H1 (cell line): ENCODE data around the gene ZNF423. TPM values are rescaled to one million over a fixed set of nuclear protein-coding genes. Genes with fewer than 3 reads are reported as not detected.

Experiments used
- CTCF ChIA-PET: fragments of 300-600 bp; sonication (Branson Sonifier 250); formaldehyde crosslinking; loops from one replicate; lab custom pipeline; 2021; ENCODE audit not compliant: partially characterized antibody; lab: Charles Lee
- POLR2A ChIA-PET: fragments of 300-600 bp; sonication (Branson Sonifier 250); formaldehyde crosslinking; loops from one replicate; lab custom pipeline; 2021; ENCODE audit warnings: inconsistent platforms; ENCODE audit not compliant: partially characterized antibody; lab: Charles Lee
- DNase-seq, 2 experiments: peaks; one replicate each; pipeline versions ENCODE4 v3.0.0 to v3.0.0-alpha.2; 2010 to 2022; ENCODE audit warnings: low spot score in 2 of 2, low read depth in 1 of 2, mixed read lengths in 1 of 2
- FAIRE-seq: peaks from 2 replicates; lab custom pipeline; 2011; peaks lifted over from hg19 to GRCh38; lab: Jason Lieb, UNC
- H2AFZ ChIP-seq: 2 replicates; pipeline ENCODE4 v1.8.1; 2012; ENCODE audit warnings: low read length, inconsistent platforms
- H2AK5ac ChIP-seq: 2 replicates; pipeline ENCODE4 v1.6.1; 2013; ENCODE audit warnings: low read depth, low read length
- H2BK120ac ChIP-seq: replicated peaks from 2 replicates; pipeline ENCODE3; 2013; ENCODE audit warnings: low read depth, low read length, inconsistent platforms
- H2BK12ac ChIP-seq: 2 replicates; pipeline ENCODE4 v1.6.1; 2013; ENCODE audit warnings: low read depth, low read length
- H2BK15ac ChIP-seq: 2 replicates; pipeline ENCODE4 v1.6.1; 2013; ENCODE audit warnings: low read length
- H2BK20ac ChIP-seq: 2 replicates; pipeline ENCODE4 v1.6.1; 2013; ENCODE audit warnings: low read length
- H2BK5ac ChIP-seq: 2 replicates; pipeline ENCODE4 v1.6.1; 2013; ENCODE audit warnings: low read depth, low read length
- H3K14ac ChIP-seq: 2 replicates; pipeline ENCODE4 v1.6.1; 2013; ENCODE audit warnings: inconsistent platforms; ENCODE audit not compliant: insufficient read length
- H3K18ac ChIP-seq: 2 replicates; pipeline ENCODE4 v1.6.1; 2013; ENCODE audit warnings: low read length; ENCODE audit errors: extremely low read depth
- H3K23ac ChIP-seq: 2 replicates; pipeline ENCODE4 v1.6.1; 2013; ENCODE audit warnings: inconsistent platforms; ENCODE audit not compliant: insufficient read length
- H3K23me2 ChIP-seq: 2 replicates; pipeline ENCODE4 v1.6.1; 2013; ENCODE audit warnings: low read depth, low read length
- H3K27ac ChIP-seq: 2 replicates; pipeline ENCODE4 v1.6.1; 2011; ENCODE audit warnings: low read depth, low read length, inconsistent platforms
- H3K27me3 ChIP-seq, 4 experiments: replicated peaks in 1 of 4; 1 replicate in 1 of 4; 2 replicates in 3 of 4; pipeline versions ENCODE4 v1.6.1 to v1.8.1; 2011 to 2013; ENCODE audit warnings: low read length in 3 of 4, mild to moderate bottlenecking in 3 of 4, inconsistent platforms in 2 of 4, mixed read lengths in 2 of 4, moderate library complexity in 1 of 4; ENCODE audit not compliant: control insufficient read depth in 3 of 4, insufficient read depth in 3 of 4; ENCODE audit errors: extremely low read depth in 1 of 4
- H3K36me3 ChIP-seq, 4 experiments: 2 replicates each; pipeline versions ENCODE4 v1.6.1 to v1.8.1; 2011 to 2013; ENCODE audit warnings: mild to moderate bottlenecking in 4 of 4, low read length in 3 of 4, moderate library complexity in 2 of 4, control low read depth in 1 of 4, inconsistent platforms in 1 of 4; ENCODE audit not compliant: insufficient read depth in 4 of 4, control insufficient read depth in 2 of 4
- H3K4ac ChIP-seq: replicated peaks from 2 replicates; pipeline ENCODE3; 2013; ENCODE audit warnings: low read length, low read depth, mixed read lengths, inconsistent platforms; ENCODE audit not compliant: insufficient read length
- H3K4me1 ChIP-seq, 4 experiments: replicated peaks in 1 of 4; 1 replicate in 1 of 4; 2 replicates in 3 of 4; pipeline versions ENCODE4 v1.6.1 to v1.8.1; 2011 to 2013; ENCODE audit warnings: low read length in 3 of 4, inconsistent platforms in 2 of 4, mixed read lengths in 1 of 4; ENCODE audit not compliant: insufficient read depth in 4 of 4, control insufficient read depth in 3 of 4
- H3K4me2 ChIP-seq, 2 experiments: 2 replicates each; pipeline versions ENCODE4 v1.6.1 to v1.8.1; 2011 to 2013; ENCODE audit warnings: low read depth in 2 of 2, low read length in 2 of 2, control low read depth in 1 of 2, inconsistent platforms in 1 of 2, mild to moderate bottlenecking in 1 of 2; ENCODE audit not compliant: insufficient read depth in 1 of 2
- H3K4me3 ChIP-seq, 4 experiments: fragments of 200-600, 300-600 bp in 1 of 4; sonication (generic), shearing (Covaris generic), sonication (Bioruptor Twin) in 1 of 4; 2 replicates each; pipeline versions ENCODE4 v1.5.1 to v1.8.1; 2011 to 2016; ENCODE audit warnings: low read length in 4 of 4, low read depth in 3 of 4, control low read depth in 2 of 4, inconsistent platforms in 2 of 4, mild to moderate bottlenecking in 2 of 4, mixed read lengths in 1 of 4, moderate library complexity in 1 of 4; ENCODE audit not compliant: insufficient read depth in 2 of 4; ENCODE audit errors: extremely low read depth in 1 of 4
- H3K56ac ChIP-seq: replicated peaks from 2 replicates; pipeline ENCODE3; 2013; ENCODE audit warnings: low read depth, mild to moderate bottlenecking, mixed read lengths, low read length, inconsistent platforms; ENCODE audit not compliant: insufficient read length
- H3K79me1 ChIP-seq: 2 replicates; pipeline ENCODE4 v1.6.1; 2013; ENCODE audit warnings: low read depth, low read length, control low read depth
- H3K79me2 ChIP-seq, 2 experiments: 2 replicates each; pipeline versions ENCODE4 v1.6.1 to v1.8.1; 2012 to 2013; ENCODE audit warnings: low read length in 2 of 2, mild to moderate bottlenecking in 2 of 2, inconsistent platforms in 1 of 2; ENCODE audit not compliant: insufficient read depth in 2 of 2, control insufficient read depth in 1 of 2
- H3K9ac ChIP-seq, 4 experiments: replicated peaks in 1 of 4; 1 replicate in 1 of 4; 2 replicates in 3 of 4; pipeline versions ENCODE4 v1.6.1 to v1.8.1; 2011 to 2013; ENCODE audit warnings: low read depth in 3 of 4, low read length in 3 of 4, control low read depth in 2 of 4, mild to moderate bottlenecking in 2 of 4, moderate library complexity in 2 of 4, inconsistent platforms in 1 of 4; ENCODE audit errors: extremely low read depth in 1 of 4
- H3K9me3 ChIP-seq, 2 experiments: 2 replicates each; pipeline versions ENCODE4 v1.6.1 to v1.8.1; 2012 to 2013; ENCODE audit warnings: mild to moderate bottlenecking in 2 of 2, moderate library complexity in 2 of 2, control low read depth in 1 of 2, inconsistent platforms in 1 of 2, low read depth in 1 of 2, low read length in 1 of 2, mixed read lengths in 1 of 2; ENCODE audit not compliant: insufficient read depth in 2 of 2
- H4K20me1 ChIP-seq, 2 experiments: replicated peaks in 1 of 2; 2 replicates each; pipeline versions ENCODE3 to v1.8.1; 2011 to 2013; ENCODE audit warnings: inconsistent platforms in 2 of 2, low read length in 2 of 2, mild to moderate bottlenecking in 1 of 2; ENCODE audit not compliant: insufficient read depth in 2 of 2, control insufficient read depth in 1 of 2
- H4K5ac ChIP-seq: 2 replicates; pipeline ENCODE4 v1.6.1; 2013; ENCODE audit warnings: low read length, low read depth, mixed read lengths, inconsistent platforms; ENCODE audit not compliant: insufficient read length
- H4K8ac ChIP-seq: 2 replicates; pipeline ENCODE4 v1.8.0; 2013; ENCODE audit warnings: mild to moderate bottlenecking, moderate library complexity, low read length, inconsistent platforms; ENCODE audit not compliant: insufficient read depth; ENCODE audit errors: extremely low read depth
- H4K91ac ChIP-seq: replicated peaks from 2 replicates; pipeline ENCODE3; 2013; ENCODE audit warnings: low read length, mixed read lengths, inconsistent platforms; ENCODE audit not compliant: insufficient read length
- ATF2 ChIP-seq: IDR thresholded peaks from 2 replicates; pipeline ENCODE4 v1.6.1; 2012; ENCODE audit warnings: low read length, inconsistent platforms
- BACH1 ChIP-seq: IDR thresholded peaks from 2 replicates; pipeline ENCODE4 v1.6.1; 2012; ENCODE audit warnings: low read length, improper control_type of control experiment
- CTCF ChIP-seq, 3 experiments: IDR thresholded peaks; 1 replicate in 2 of 3; 2 replicates in 1 of 3; pipeline versions ENCODE4 v1.5.1 to v1.6.1; 2011; ENCODE audit warnings: low read length in 3 of 3, mild to moderate bottlenecking in 3 of 3, inconsistent platforms in 2 of 3, low read depth in 1 of 3, moderate library complexity in 1 of 3; ENCODE audit not compliant: insufficient read depth in 1 of 3; ENCODE audit errors: control extremely low read depth in 1 of 3
- EGR1 ChIP-seq: IDR thresholded peaks from 2 replicates; pipeline ENCODE4 v1.6.1; 2011; ENCODE audit warnings: low read depth, low read length, borderline replicate concordance
- NRF1 ChIP-seq: IDR thresholded peaks from 2 replicates; pipeline ENCODE4 v1.6.1; 2011; ENCODE audit warnings: mild to moderate bottlenecking, low read depth, low read length, improper control_type of control experiment
- SP1 ChIP-seq: IDR thresholded peaks from 2 replicates; pipeline ENCODE4 v1.6.1; 2011; ENCODE audit warnings: low read depth, low read length
- USF2 ChIP-seq: IDR thresholded peaks from 2 replicates; pipeline ENCODE4 v1.6.1; 2011; ENCODE audit warnings: low read length, improper control_type of control experiment
- WGBS, 2 experiments: shearing (Covaris generic) in 1 of 2; methylation state at CpG; one replicate each; pipeline versions ENCODE4 v1.1.6 to v1.1.7; 2013 to 2015; ENCODE audit warnings: low lambda C conversion rate in 2 of 2, mixed read lengths in 2 of 2, inconsistent platforms in 1 of 2, low coverage in 1 of 2, missing lambda C conversion rate in 1 of 2; ENCODE audit not compliant: insufficient replicate concordance in 2 of 2, insufficient coverage in 1 of 2, insufficient read length in 1 of 2; ENCODE audit errors: extremely low coverage in 1 of 2, missing lambda C conversion rate in 1 of 2; 5-methylcytosine and 5-hydroxymethylcytosine counted together
- polyA plus RNA-seq, 7 experiments: library from polyadenylated mRNA; depleted of rRNA in 3 of 7; stranded (reverse) in 5 of 7; unstranded in 2 of 7; fragments of >200 nt in 5 of 7; fragments of 200-250 nt in 2 of 7; gene quantifications; 1 replicate in 5 of 7; 2 replicates in 1 of 7; 4 replicates in 1 of 7; pipeline versions ENCODE4 v1.2.1 to v1.2.3, GENCODE V29; 2011 to 2013; ENCODE audit warnings: missing spikeins in 2 of 7, mixed read lengths in 2 of 7
- total RNA-seq: library from RNA; stranded (reverse); fragmentation: NEBNext Ultra II Directional; extraction: Animal tissue kit (Norgen Biotek cat#: 25700); gene quantifications from 2 replicates; pipeline ENCODE4 v1.2.1, GENCODE V29; 2021

The ZNF423 gene
- total and polyA plus RNA-seq, 2 of the 8 experiments (the other 6 are each of a cell fraction or from before 2014, with no cell fraction given): 38.2 to 52.3 TPM

- Histone ChIP-seq H3K56ac (no peak overlapping the region), H4K20me1 (peaks cover 2 to 4% of the 10 kb centered on the region in 2 experiments), H4K8ac (no peak overlapping the region), H3K36me3 (no peaks in the 10 kb centered on the region), H3K23me2 (peaks cover 4% of the 10 kb centered on the region; the same call in 1 of the 2 replicates), H4K91ac (no peak overlapping the region), H3K4ac (peak overlapping the region; percentile 55), H2BK5ac (peak overlapping the region; percentile 69; the same call in 1 of the 2 replicates), H2AFZ (no peak overlapping the region), H3K9me3 (no peaks in the 10 kb centered on the region), H3K23ac (no peak overlapping the region), H2AK5ac (no peak overlapping the region), H2BK20ac (no peak overlapping the region; the same call in 1 of the 2 replicates), H3K4me1 (peaks cover 16 to 37% (median 28%) of the 10 kb centered on the region in 4 experiments), H2BK15ac (no peak overlapping the region), H4K5ac (no peak overlapping the region), H3K18ac (peak overlapping the region; percentile 95; the same call in 1 of the 2 replicates), H3K4me3 (peak overlapping the region in 3 of 4 experiments; percentile 11 to 52 (median 20); a peak in 4 of 8 replicates), H3K79me1 (peaks cover 3% of the 10 kb centered on the region; the same call in 1 of the 2 replicates), H3K9ac (no peak overlapping the region; a peak in 1 of 7 replicates), H3K14ac (no peak overlapping the region), H3K27me3 (no peaks in the 10 kb centered on the region), H3K27ac (peak overlapping the region; percentile 35; the same call in 1 of the 2 replicates), H2BK12ac (no peak overlapping the region), H3K4me2 (peak overlapping the region; percentile 61 to 86), H3K79me2 (peaks cover 0 to 22% of the 10 kb centered on the region in 2 experiments; a peak in 2 of 4 replicates), H2BK120ac (no peak overlapping the region)
- POLR2A ChIA-PET: interaction anchor here (1.1 to 2.7 kb wide), 5 partner anchors 11 to 99 kb away, joined by 3 to 16 read pairs (median 4); no protein-coding TSS in a partner anchor
- no peak for FAIRE-seq
- no peak for DNase-seq
- 12% methylated on average over 10 of the region's 10 CpGs; no CpG with 5 or more reads in 1 of the 2 experiments for WGBS, 2 experiments
- CTCF ChIA-PET: interaction anchor here (0.6 to 2.7 kb wide), 14 partner anchors 8 to 130 kb away, joined by 3 to 7 read pairs (median 4); no protein-coding TSS in a partner anchor
- TF ChIP-seq SP1 (no peak), BACH1 (no peak), CTCF (IDR thresholded peaks at IDR 0.05; ENCODE audit: control extremely low read depth in 1 of 3, insufficient read depth in 1 of 3, low read depth in 1 of 3, low read length in 3 of 3) (peak in 2 of 3 experiments; percentile 26 to 52; a peak in 2 of 4 replicates), USF2 (no peak), ATF2 (no peak), NRF1 (no peak), EGR1 (no peak)
Measured at GRCh38 chr16:49755313-49755620, 100.6 kb downstream of the ZNF423 start.
